K562 (cell line): Measurements from ENCODE around the gene TMEM11. TPM values are rescaled to one million over a fixed set of nuclear protein-coding genes. Genes with fewer than 3 reads are reported as not detected.

ENCODE experiments used
- ATAC-seq: fragments of 200-7000 bp; cut with Tn5 transposase; 3 replicates; pipeline ENCODE4 v1.9.1; 2020; ENCODE audit warnings: moderate library complexity
- BruUV-seq: library from RNA; stranded (reverse); fragments of 400-500 nt; replicated peaks from 2 replicates; lab custom pipeline; 2021; lab: Mats Ljungman, UMichigan
- CTCF ChIA-PET: fragments of 300-600 bp; formaldehyde crosslinking; extraction: SDS; loops from one replicate; lab custom pipeline; 2021; ENCODE audit warnings: low intra/inter-chr PET ratio; lab: Yijun Ruan, JAX
- POLR2A ChIA-PET: fragments of 300-600, 350-650 bp; sonication (Branson Sonifier 250); formaldehyde crosslinking; extraction: SDS; loops from one replicate; lab custom pipeline; 2021; ENCODE audit warnings: antibody characterized with exemption, inconsistent platforms; lab: Yijun Ruan, JAX
- DNase-seq, 4 experiments: peaks; one replicate each; pipeline versions ENCODE4 v3.0.0 to v3.0.0-alpha.2; 2011 to 2018; ENCODE audit warnings: low spot score in 3 of 4, mixed read lengths in 3 of 4; ENCODE audit errors: extremely low read depth in 1 of 4
- FAIRE-seq: peaks from 2 replicates; lab custom pipeline; 2011; peaks lifted over from hg19 to GRCh38; lab: Jason Lieb, UNC
- H2AFZ ChIP-seq: 2 replicates; pipeline ENCODE4 v1.6.0; 2011; ENCODE audit warnings: low read depth, low read length, control low read depth, inconsistent platforms
- H3K27ac ChIP-seq: fragments of 200-600 bp; 3 replicates; pipeline ENCODE4 v1.8.0; 2011; ENCODE audit warnings: low read depth, mild to moderate bottlenecking, control low read depth, inconsistent platforms, low read length, moderate library complexity, mixed read lengths; ENCODE audit errors: extremely low read depth
- H3K27me3 ChIP-seq, 2 experiments: fragments of 300-600 bp in 1 of 2; 2 replicates in 1 of 2; 3 replicates in 1 of 2; pipeline versions ENCODE4 v1.6.0 to v1.8.0; 2011; ENCODE audit warnings: inconsistent platforms in 2 of 2, low read length in 2 of 2, mild to moderate bottlenecking in 1 of 2, mixed read lengths in 1 of 2, moderate library complexity in 1 of 2; ENCODE audit not compliant: control insufficient read depth in 2 of 2, insufficient read depth in 2 of 2
- H3K36me3 ChIP-seq: fragments of 300-600 bp; 3 replicates; pipeline ENCODE4 v1.8.0; 2011; ENCODE audit warnings: mild to moderate bottlenecking, low read length, inconsistent platforms; ENCODE audit not compliant: control insufficient read depth, insufficient read depth
- H3K4me1 ChIP-seq, 2 experiments: fragments of 200-600 bp in 1 of 2; replicated peaks in 1 of 2; 2 replicates in 1 of 2; 3 replicates in 1 of 2; pipeline versions ENCODE4 v1.5.1 to v1.8.0; 2011; ENCODE audit warnings: inconsistent platforms in 2 of 2, low read length in 2 of 2, mild to moderate bottlenecking in 1 of 2, mixed read lengths in 1 of 2, moderate library complexity in 1 of 2; ENCODE audit not compliant: control insufficient read depth in 2 of 2, insufficient read depth in 2 of 2
- H3K4me2 ChIP-seq: 2 replicates; pipeline ENCODE4 v1.6.1; 2011; ENCODE audit warnings: low read length, control low read depth, inconsistent platforms, mixed read lengths; ENCODE audit not compliant: insufficient read depth
- H3K4me3 ChIP-seq: fragments of 200-600 bp; sonication (generic), shearing (Covaris generic); 2 replicates; pipeline ENCODE4 v1.5.1; 2016; ENCODE audit warnings: control low read depth, inconsistent platforms
- H3K79me2 ChIP-seq: fragments of 200-600 bp; 3 replicates; pipeline ENCODE4 v1.8.0; 2011; ENCODE audit warnings: low read length, inconsistent platforms; ENCODE audit not compliant: control insufficient read depth, insufficient read depth
- H3K9ac ChIP-seq, 2 experiments: 2 replicates each; pipeline versions ENCODE4 v1.6.0 to v1.6.1; 2011; ENCODE audit warnings: low read depth in 2 of 2, low read length in 2 of 2, control low read depth in 1 of 2, inconsistent platforms in 1 of 2, mild to moderate bottlenecking in 1 of 2, mixed read lengths in 1 of 2; ENCODE audit not compliant: insufficient read depth in 1 of 2
- H3K9me1 ChIP-seq: one replicate; pipeline ENCODE4 v1.6.0; 2011; ENCODE audit warnings: inconsistent platforms, mild to moderate bottlenecking, low read length, moderate library complexity; ENCODE audit not compliant: control insufficient read depth, insufficient read depth
- H3K9me3 ChIP-seq: replicated peaks from 2 replicates; pipeline ENCODE4 v1.5.1; 2011; ENCODE audit warnings: low read depth, low read length, inconsistent platforms; ENCODE audit not compliant: control insufficient read depth, insufficient read depth
- H4K20me1 ChIP-seq: replicated peaks from 2 replicates; pipeline ENCODE4 v1.6.1; 2011; ENCODE audit warnings: low read length, inconsistent platforms, mixed read lengths; ENCODE audit not compliant: control insufficient read depth, insufficient read depth
- ARHGAP35 ChIP-seq: fragments of 450-650 bp; IDR thresholded peaks from 2 replicates; pipeline ENCODE4 v1.6.1; 2018; ENCODE audit not compliant: partially characterized antibody
- MCM2 ChIP-seq: fragments of 450-650 bp; IDR thresholded peaks from 2 replicates; pipeline ENCODE4 v1.6.1; 2017; ENCODE audit warnings: low read depth, mild to moderate bottlenecking
- NFIC ChIP-seq: fragments of 450-650 bp; IDR thresholded peaks from 2 replicates; pipeline ENCODE4 v1.6.1; 2017; ENCODE audit warnings: mild to moderate bottlenecking, inconsistent platforms
- SNIP1 ChIP-seq: fragments of 450-650 bp; IDR thresholded peaks from 2 replicates; pipeline ENCODE4 v1.7.1; 2017; ENCODE audit warnings: low read depth, mild to moderate bottlenecking
- TBL1XR1 ChIP-seq, 2 experiments: IDR thresholded peaks; 2 replicates each; pipeline ENCODE4 v1.6.1; 2012; ENCODE audit warnings: improper control_type of control experiment in 2 of 2, low read length in 2 of 2, mild to moderate bottlenecking in 1 of 2
- ZNF263 ChIP-seq: sonication (generic); formaldehyde crosslinking; IDR thresholded peaks from 2 replicates; pipeline ENCODE4 v1.8.0; 2022; ENCODE audit warnings: mild to moderate bottlenecking, missing genetic modification reagents, borderline replicate concordance
- ZNF57 ChIP-seq: fragments of 450-650 bp; formaldehyde crosslinking; IDR thresholded peaks from 2 replicates; pipeline ENCODE4 v1.4.0; 2020; ENCODE audit warnings: mild to moderate bottlenecking, moderate library complexity
- ZNF699 ChIP-seq: fragments of 250-450 bp; sonication (Bioruptor Pico); IDR thresholded peaks from 2 replicates; pipeline ENCODE4 v1.8.0; 2021; ENCODE audit warnings: mild to moderate bottlenecking, moderate library complexity; ENCODE audit not compliant: insufficient replicate concordance
- WGBS: fragments of 100-300 bp; shearing (Covaris generic); methylation state at CpG from one replicate; pipeline ENCODE4 v1.1.6; 2016; ENCODE audit warnings: low coverage, mixed read lengths; ENCODE audit not compliant: insufficient coverage; ENCODE audit errors: missing lambda C conversion rate; 5-methylcytosine and 5-hydroxymethylcytosine counted together
- in situ Hi-C: fragments of 300-500 bp; cut with MboI; formaldehyde crosslinking; loops from 4 replicates; pipeline ENCODE4 v1.15.0; 2018; ENCODE audit warnings: inconsistent platforms, mixed read lengths
- intact Hi-C: fragments of 100-400 bp; cut with micrococcal nuclease; formaldehyde crosslinking; loops from 2 replicates; pipeline ENCODE4 v1.14.2; 2022
- polyA plus RNA-seq, 8 experiments: library from polyadenylated mRNA; depleted of rRNA in 4 of 8; stranded (reverse) in 5 of 8; unstranded in 3 of 8; fragments of >200 nt; fragmentation: Nextera tagmentation in 2 of 8; fragmentation: Illumina TruSeq in 1 of 8; extraction: Ambion mirVana in 2 of 8; extraction: Trizol in 1 of 8; gene quantifications; 2 replicates each; pipeline versions ENCODE4 v1.2.1 to v1.2.3, GENCODE V29; 2011 to 2014; ENCODE audit warnings: inconsistent platforms in 1 of 8, missing spikeins in 1 of 8
- total RNA-seq, 7 experiments: library from RNA; depleted of rRNA in 6 of 7; stranded (reverse); fragments of >200 nt in 6 of 7; fragmentation: Illumina TruSeq in 2 of 7; extraction: Trizol in 2 of 7; gene quantifications; 2 replicates each; pipeline versions ENCODE4 v1.2.1 to v1.2.3, GENCODE V29; 2011 to 2021; ENCODE audit warnings: low replicate concordance in 1 of 7
- TF ChIP-seq, protein P1 (sequence below): sonication (generic); formaldehyde crosslinking; IDR thresholded peaks from 2 replicates; pipeline ENCODE4 v1.8.0; 2022; ENCODE audit warnings: mild to moderate bottlenecking, missing genetic modification reagents, borderline replicate concordance
- TF ChIP-seq, protein P2 (sequence below): sonication (generic); formaldehyde crosslinking; IDR thresholded peaks from 2 replicates; pipeline ENCODE4 v1.8.0; 2023; ENCODE audit warnings: missing genetic modification reagents, mild to moderate bottlenecking, borderline replicate concordance

The TMEM11 gene
- total and polyA plus RNA-seq, 9 of the 15 experiments (the other 6 are each of a cell fraction or from before 2014, with no cell fraction given) = 12.0 to 40.7 (median 30.0) TPM

DNA sequence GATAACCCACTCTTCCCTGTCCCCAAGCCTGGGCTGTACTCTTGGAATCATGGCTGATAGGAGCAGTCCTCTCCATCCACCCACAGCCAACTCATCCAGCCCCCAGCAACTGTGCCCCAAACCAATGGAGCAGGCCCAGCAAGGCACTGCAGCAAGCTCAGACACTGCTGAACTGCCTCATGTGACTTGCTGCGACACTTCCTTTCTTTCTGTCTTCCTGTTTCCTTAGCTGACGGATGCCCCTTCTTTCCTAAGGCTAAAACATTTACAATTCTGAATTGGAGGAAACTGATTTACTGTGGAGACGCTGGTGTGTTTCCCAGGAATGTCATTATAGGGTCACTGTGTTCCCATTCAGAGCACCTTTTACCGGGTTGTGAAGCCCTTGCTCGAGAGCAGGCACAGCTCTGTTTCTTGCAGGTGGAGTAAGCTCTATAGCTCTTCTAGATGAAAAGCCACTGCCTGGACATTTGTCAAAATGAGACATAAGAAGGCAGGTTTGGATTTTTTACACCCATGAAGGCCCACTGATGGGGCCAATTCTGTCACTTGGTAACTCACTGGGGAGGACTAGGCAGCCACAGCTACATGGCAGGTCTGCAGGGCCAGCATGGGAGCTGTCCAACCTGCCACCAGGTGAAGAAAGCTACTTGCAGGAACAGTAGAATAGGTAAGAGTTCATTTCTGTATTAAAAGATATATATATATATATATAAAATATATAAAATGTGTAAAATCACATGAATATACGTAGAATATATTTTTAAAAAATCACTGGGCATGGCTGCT lies 27.4 kb downstream of the TMEM11 start:
- H2AFZ ChIP-seq = no peak overlapping the region
- no peaks in the 10 kb centered on the region for H3K9me3 ChIP-seq
- TF ChIP-seq, protein P1, sequence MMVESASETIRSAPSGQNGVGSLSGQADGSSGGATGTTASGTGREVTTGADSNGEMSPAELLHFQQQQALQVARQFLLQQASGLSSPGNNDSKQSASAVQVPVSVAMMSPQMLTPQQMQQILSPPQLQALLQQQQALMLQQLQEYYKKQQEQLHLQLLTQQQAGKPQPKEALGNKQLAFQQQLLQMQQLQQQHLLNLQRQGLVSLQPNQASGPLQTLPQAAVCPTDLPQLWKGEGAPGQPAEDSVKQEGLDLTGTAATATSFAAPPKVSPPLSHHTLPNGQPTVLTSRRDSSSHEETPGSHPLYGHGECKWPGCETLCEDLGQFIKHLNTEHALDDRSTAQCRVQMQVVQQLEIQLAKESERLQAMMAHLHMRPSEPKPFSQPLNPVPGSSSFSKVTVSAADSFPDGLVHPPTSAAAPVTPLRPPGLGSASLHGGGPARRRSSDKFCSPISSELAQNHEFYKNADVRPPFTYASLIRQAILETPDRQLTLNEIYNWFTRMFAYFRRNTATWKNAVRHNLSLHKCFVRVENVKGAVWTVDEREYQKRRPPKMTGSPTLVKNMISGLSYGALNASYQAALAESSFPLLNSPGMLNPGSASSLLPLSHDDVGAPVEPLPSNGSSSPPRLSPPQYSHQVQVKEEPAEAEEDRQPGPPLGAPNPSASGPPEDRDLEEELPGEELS (CRISPR knock-in tag) = no peak
- TF ChIP-seq, protein P2, sequence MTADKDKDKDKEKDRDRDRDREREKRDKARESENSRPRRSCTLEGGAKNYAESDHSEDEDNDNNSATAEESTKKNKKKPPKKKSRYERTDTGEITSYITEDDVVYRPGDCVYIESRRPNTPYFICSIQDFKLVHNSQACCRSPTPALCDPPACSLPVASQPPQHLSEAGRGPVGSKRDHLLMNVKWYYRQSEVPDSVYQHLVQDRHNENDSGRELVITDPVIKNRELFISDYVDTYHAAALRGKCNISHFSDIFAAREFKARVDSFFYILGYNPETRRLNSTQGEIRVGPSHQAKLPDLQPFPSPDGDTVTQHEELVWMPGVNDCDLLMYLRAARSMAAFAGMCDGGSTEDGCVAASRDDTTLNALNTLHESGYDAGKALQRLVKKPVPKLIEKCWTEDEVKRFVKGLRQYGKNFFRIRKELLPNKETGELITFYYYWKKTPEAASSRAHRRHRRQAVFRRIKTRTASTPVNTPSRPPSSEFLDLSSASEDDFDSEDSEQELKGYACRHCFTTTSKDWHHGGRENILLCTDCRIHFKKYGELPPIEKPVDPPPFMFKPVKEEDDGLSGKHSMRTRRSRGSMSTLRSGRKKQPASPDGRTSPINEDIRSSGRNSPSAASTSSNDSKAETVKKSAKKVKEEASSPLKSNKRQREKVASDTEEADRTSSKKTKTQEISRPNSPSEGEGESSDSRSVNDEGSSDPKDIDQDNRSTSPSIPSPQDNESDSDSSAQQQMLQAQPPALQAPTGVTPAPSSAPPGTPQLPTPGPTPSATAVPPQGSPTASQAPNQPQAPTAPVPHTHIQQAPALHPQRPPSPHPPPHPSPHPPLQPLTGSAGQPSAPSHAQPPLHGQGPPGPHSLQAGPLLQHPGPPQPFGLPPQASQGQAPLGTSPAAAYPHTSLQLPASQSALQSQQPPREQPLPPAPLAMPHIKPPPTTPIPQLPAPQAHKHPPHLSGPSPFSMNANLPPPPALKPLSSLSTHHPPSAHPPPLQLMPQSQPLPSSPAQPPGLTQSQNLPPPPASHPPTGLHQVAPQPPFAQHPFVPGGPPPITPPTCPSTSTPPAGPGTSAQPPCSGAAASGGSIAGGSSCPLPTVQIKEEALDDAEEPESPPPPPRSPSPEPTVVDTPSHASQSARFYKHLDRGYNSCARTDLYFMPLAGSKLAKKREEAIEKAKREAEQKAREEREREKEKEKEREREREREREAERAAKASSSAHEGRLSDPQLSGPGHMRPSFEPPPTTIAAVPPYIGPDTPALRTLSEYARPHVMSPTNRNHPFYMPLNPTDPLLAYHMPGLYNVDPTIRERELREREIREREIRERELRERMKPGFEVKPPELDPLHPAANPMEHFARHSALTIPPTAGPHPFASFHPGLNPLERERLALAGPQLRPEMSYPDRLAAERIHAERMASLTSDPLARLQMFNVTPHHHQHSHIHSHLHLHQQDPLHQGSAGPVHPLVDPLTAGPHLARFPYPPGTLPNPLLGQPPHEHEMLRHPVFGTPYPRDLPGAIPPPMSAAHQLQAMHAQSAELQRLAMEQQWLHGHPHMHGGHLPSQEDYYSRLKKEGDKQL (CRISPR knock-in tag) = no peak
- TF ChIP-seq TBL1XR1 (IDR thresholded peaks at IDR 0.05; ENCODE audit: low read length in 2 of 2) (no peak), NFIC (no peak), ARHGAP35 (no peak), ZNF57 (CRISPR knock-in tag) (no peak), ZNF699 (CRISPR knock-in tag) (no peak), SNIP1 (no peak), MCM2 (no peak), ZNF263 (CRISPR knock-in tag) (no peak)
- TF ChIP-seq, all 486 proteins: peak for 0
- ChIA-PET POLR2A (interaction anchor here (0.9 kb wide), 1 partner anchor 15 kb away, joined by 3 read pairs; no protein-coding TSS in a partner anchor), CTCF (no interaction called here)
- Histone ChIP-seq H3K27ac (no peak overlapping the region), H3K9me1 (no peaks in the 10 kb centered on the region), H4K20me1 (no peaks in the 10 kb centered on the region), H3K36me3 (peaks cover 17% of the 10 kb centered on the region; the same call in 2 of the 3 replicates), H3K4me2 (no peak overlapping the region), H3K4me3 (no peak overlapping the region), H3K9ac (no peak overlapping the region), H3K4me1 (no peaks in the 10 kb centered on the region), H3K79me2 (no peaks in the 10 kb centered on the region), H3K27me3 (no peaks in the 10 kb centered on the region)
- no peak for DNase-seq
- no peak for FAIRE-seq
- in situ Hi-C loops = no loop called here
- no peak for ATAC-seq
- 74% methylated on average over 6 of the region's 6 CpGs for WGBS
- no TSS peak for BruUV-seq
- intact Hi-C loops = no loop called here
